ELR (cell line): Measurements from ENCODE around the gene GRIN3A.

Experiments used
- DNase-seq: peaks from one replicate; pipeline ENCODE4 v3.0.0-alpha.2; 2015; ENCODE audit warnings: low read depth

GRIN3A gene

DNA sequence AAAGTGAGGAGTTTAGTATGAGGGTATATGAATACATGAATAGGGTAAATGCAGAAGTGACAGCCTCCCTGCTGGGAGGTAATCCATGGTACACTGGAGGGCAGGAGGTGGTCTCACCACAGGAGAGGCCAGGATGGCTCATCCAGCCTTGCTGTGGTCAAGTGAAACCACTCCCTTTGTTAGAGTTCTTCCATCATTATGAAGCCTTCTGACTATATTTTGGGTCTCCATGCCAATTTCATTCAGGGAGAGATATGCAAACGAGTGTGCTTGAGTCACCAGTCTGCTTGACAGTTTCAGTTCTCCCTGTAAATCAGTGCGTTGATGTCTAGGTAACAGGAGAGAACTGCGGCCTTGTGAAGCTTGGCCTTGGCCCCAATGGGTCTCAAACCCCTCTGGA lies 160.1 kb downstream of the GRIN3A start:
- DNase-seq = peak; percentile 17

DNA sequence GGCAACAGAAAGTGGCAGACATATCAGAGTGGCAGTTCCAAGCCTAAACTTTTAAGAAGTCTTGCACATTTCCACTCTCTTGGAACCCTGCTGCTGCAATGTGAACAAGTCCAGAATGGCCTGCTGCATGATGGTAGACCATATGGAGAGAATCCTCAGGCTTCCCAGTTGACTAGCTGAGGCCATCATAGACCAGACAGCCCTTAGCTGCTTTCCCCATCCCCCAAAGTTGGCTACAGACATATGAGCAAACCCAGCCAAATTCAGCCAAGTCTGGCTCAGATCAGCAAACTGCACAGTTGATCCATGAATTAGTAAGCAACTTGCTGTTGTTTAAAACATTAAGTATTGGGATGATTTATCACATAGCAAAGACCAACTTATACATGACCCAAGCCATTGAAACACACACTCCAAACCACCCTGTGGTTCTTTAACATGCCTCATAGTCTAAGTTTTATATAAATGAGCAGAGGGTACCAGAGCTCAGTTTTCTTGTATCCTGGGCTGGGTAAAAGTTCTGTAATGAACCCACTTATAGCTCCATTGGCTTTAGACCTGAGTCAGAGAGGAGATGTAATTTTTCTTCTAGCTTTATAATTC lies 163.6 kb downstream of the GRIN3A start:
- no peak for DNase-seq

DNA sequence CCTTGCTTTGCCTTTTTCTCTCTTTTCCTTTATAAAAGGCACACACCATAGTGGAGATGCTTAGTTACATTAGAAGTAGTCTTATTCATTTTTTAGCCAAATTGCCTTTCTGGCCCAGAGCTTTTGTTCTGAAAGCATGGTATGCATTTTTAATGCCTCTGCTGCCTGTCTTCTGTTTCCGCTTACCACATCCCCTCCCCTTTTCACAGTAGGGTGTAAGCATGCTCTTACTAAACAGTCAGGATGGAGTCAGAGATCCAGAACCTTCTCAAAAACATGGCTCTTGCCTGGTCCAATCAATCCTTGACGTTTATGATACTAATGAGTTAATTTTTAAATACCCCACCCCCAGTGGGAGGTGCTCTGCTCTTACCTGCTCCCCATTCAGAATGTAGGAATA lies 166.1 kb downstream of the GRIN3A start:
- DNase-seq = no peak

DNA sequence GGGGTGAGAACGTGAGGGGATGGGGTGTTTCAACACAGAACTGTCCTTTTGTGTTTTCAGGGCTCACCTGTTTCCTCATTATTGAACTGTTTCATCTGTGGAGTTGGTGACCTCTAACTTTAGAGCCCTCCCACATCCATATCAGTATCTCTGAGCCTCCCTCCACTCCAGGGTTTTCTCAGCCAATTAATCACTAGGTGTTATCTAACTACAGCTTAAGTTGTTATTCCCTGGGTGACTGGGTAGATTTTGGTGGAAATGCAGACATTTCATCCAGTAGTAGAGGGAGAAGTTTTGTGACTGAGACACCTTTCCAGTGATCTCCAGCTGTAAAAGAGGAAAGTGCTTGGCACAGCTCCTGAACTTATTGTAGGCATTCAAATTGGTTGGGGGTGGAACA lies 167.3 kb downstream of the GRIN3A start:
- no peak for DNase-seq

DNA sequence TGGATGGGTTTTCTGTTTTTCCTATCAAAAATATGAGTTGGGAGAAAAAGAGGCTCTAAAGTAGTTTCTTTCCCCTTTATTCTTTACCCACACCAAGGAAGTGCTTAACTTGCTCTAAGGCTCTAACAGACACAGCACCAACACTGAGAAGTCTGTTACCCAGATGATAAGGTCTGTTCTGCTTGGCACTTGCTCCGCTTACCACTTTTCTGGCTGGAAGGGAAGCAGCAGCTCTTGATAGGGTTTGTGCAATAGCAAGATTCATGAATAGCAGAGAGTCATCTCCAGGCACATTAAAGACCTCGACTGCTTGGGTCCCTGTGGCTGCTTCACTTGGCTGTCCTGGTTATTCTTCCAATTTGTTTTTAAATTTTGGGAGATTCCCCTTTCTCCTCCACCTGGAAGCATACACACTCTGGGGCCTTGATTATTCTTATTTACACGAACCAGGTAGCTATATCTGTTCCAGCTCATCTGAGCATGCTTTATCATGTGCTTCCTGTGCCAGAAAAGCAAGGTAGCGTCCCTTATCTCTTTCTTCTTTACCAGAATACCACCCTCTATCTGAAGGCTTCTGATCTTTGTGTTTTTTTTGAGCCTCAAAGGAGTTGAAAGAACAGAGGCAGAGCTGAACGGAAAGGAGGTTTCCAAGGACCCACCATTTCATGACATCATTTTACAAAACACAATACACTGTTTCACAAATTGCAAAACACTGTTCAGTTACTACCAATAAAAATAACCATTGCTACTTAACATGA lies 168.5 kb downstream of the GRIN3A start:
- DNase-seq = no peak

- no peak for DNase-seq
Observed at GRCh38 chr9:101567725-101568350, 170.6 kb downstream of the GRIN3A start.

GRCh38 chr9:101566904-101567724 lies 171.3 kb downstream of the GRIN3A start:
- peak; percentile 70 for DNase-seq

DNA sequence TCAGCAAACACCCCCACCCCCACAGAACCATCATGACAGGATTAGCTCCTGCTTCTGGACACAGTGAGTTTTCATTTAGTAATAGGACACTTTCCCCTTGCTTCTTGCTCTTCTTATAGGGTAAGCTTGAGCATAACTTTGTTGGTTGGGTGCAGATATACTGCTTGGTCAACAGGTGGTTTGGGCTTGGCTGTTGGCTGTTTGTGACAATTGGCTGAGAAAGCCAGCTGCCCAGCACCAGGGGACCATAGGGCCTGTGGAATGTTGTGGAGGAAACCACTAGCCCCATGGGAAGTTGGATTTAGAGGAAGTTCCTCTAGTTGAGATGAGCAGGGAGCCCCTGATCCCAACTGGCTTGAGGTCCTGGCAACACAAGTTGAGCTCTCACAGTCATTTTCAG lies 174.2 kb downstream of the GRIN3A start:
- DNase-seq = no peak

- no peak for DNase-seq
Observed at GRCh38 chr9:101562966-101563365, 175.5 kb downstream of the GRIN3A start.

- DNase-seq = no peak
Observed at GRCh38 chr9:101561740-101562139, 176.7 kb downstream of the GRIN3A start.

DNA sequence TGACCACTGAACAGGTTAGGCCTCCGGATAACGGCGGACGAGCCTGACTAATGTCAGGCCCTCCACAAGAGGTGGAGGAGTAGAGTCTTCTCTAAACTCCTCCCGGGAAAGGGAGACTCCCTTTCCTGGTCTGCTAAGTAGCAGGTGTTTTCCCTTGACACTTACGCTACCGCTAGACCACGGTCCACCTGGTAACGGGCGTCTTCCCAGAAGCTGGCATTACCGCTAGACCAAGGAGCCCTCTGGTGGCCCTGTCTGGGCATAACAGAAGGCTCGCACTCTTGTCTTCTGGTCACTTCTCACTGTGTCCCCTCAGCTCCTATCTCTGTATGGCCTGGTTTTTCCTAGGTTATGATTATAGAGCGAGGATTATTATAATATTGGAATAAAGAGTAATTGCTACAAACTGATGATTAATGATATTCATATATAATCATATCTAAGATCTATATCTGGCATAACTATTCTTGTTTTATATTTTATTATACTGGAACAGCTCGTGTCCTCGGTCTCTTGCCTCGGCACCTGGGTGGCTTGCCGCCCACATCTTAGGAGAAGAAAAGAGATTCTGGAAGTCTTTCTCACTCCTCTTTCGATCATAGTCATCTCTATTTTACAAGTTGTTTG lies 188.9 kb downstream of the GRIN3A start:
- peak; percentile 14 for DNase-seq

GRCh38 chr9:101543098-101543735 lies 195.2 kb downstream of the GRIN3A start:
- no peak for DNase-seq

DNA sequence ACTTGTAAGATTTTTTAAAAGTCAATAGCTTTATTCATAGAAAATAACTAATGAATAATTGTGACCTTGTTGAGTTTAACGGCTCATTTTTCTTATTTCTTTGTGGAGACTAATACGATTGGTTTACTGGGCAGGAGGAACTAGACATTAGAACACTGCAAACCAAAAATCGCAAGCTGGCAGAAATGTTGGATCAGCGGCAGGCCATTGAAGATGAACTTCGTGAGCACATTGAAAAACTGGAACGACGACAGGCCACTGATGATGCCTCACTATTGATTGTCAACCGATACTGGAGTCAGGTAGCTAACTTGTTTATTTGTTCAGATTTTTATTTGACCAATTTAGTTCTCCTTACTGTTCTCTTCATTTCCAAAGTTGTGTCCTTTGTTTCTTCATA lies 198.4 kb downstream of the GRIN3A start:
- no peak for DNase-seq

GRCh38 chr9:101536938-101537337 lies 201.5 kb downstream of the GRIN3A start:
- DNase-seq = peak; percentile 47

- peak; percentile 83 for DNase-seq
Observed at GRCh38 chr9:101536351-101536750, 202.1 kb downstream of the GRIN3A start.

DNA sequence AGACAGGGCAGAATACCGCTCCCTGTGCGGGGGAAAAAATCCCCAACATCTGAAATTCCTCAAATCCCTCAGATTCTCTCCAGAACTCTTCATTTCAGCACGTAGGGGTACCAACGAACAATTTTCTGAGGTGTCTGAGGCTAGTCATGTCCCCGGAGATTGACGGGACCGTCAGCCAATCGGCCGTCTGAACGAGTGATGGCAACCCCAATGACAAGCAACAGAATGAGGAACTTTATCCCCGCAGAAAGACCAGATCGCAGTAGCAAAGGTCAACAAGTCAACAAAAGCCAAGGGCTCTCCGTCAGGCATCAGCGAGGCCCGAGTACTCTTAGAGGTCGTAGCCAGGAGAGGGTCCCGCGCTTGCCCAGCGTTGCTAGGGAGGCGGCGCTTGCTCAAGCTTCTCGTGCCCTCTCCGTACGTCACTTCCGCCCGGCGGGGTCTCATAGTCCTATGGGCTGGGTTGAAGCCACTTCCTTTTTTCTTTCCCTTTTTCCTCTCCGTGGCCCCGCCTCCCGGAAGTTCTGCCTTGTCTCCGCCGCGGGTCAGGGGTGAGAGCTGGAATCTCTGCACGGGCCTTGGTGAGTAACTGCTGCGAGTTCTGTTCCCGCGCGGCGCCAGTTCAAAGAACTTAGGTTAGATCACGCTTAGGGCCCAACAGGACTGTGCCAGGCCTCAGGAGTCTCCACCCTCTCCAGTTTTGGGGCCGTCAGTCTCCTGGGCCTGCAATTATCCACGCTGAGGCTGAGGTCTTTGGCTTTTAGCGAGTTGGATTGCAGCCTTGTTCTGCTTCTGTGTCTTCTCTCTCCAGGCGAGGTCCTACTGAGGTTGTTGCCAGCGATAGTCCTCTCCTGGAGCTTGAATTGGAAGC lies 204.9 kb downstream of the GRIN3A start, which contains the start of gene RNF20:
Gene RNF20 (plus strand): TSS at position 520 of the 871 bp plus-strand sequence. CDS start 1,571 bp downstream, outside the sequence.
- peak; percentile 100 for DNase-seq

DNA sequence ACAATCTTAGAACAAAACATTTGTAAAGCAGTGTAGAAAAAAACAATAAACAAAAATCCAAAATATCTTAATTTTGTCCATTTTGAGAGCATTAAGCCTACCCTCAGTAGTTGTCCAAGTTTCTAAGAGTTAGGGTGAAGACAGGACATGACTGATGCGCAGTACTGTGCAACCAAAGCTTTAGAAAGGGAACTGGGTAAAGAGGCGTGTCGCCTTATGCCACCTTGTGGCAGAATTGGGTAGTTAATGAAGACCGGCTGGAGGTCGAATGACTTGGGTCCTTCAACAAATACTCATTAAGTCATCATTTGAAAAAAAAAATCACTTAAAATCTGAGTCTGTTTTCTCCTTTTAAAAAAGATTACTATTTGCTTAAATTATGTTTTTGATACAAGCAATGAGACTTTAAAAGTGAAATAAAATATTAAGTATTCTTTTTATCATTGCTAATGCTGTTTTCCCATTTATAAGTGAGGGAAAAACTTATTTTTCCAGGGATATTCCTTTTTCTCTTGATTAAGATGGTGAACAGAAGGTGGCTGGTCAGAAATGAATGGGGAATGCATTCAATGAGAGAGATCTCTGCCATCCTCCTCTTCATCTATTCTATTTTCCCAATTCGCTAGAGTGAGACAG lies 208.3 kb downstream of the GRIN3A start:
- peak; percentile 84 for DNase-seq

DNA sequence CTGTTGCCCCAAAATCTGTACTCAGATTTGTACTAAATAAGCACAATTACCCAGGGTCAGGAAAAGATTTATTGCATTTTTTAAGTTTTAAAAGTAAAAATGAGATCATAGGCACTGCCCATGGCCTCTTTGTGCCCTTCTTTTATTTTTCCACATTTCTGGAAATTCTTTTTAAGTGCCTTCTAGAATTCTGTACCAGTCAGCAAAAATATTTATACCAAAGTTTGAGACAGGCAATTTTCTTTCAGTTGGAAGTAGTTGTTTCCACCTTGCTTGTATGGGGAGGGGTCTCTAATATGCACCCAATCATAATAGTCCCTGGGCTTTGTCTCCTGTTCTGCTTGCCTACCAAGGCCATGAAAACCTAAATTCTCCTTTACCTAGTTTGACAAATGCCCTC lies 210.4 kb downstream of the GRIN3A start:
- no peak for DNase-seq

DNA sequence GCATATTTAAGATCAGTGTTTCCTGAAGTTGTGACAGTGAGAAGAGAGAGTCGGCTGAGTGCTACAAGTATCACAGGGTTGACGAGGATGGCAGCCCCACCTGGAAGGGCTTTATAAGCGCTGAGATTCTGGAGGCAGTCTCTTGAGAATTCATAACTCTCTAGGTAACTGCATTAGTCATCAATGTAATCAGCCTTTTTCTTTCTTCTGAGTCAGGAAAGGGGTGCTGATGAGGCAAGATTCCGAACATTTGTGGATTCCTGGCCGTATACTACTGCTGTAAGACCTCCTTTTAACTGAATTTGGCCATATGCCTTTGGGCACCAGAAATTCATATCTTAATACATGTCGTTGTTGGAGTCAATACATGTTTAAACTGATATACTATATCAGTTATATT lies 211.4 kb downstream of the GRIN3A start:
- DNase-seq = peak; percentile 65

DNA sequence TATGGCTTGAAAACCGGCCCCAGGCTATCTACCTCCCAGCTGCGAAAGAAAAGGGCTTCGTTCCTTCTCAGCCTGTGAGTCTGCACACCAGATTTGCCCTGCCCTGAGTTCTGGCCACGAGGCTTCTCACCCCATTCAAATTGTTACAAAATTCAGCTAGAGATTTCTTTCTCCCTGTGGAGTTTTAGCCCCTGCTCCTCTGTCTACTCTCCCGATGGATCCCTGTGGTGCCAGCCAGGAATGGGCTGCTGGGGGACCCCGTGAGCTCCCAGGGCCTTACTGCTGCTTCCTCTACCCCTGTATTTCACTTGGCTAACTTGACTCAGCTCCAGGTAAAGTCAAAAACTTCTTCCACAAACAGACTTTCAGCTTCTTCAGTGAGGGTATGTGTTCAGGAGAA lies 214.1 kb downstream of the GRIN3A start:
- no peak for DNase-seq
